SIG-M5 (cell line): ENCODE results near the gene COMMD1.
"Not testable (repeated sequence)": the region's sequence is repeated elsewhere in the genome, so short reads cannot be mapped to it uniquely, and the experiment has no call there.

Experiments
- DNase-seq: peaks from one replicate; lab custom pipeline; 2025; lab: John Stamatoyannopoulos, UW

COMMD1 gene

DNA sequence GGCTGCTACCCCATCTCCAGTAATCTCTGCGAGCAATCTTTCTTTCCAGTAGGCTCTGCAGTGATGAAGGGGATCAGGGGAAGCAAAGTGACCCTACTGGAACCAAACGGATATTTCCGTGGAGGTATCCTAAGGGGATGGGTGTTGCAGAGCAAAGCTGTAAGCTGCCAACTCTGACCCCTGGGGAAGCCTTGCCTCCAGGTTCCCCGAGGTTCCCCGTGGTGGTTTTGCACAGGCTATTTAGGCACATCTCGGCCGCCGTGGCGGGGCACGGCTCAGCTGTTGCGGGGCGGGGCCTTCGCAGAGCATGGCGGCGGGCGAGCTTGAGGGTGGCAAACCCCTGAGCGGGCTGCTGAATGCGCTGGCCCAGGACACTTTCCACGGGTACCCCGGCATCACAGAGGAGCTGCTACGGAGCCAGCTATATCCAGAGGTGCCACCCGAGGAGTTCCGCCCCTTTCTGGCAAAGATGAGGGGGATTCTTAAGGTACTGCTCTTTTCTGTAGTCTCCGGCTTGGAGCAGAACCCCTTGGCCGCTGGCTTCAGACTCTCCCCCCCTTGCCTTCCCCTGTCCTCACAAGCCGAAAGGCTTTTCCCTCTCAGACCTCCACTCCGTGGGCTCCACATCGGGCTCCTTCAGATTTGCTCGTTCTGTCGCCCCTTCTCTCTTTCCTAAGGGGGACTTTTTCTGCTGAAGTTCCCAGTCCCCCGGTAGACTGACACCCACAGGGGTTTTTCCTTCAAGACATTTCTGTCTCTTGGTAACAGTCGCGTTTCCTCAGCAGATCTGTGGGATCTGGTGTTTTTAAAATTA lies at the start of gene COMMD1:
Gene COMMD1 (plus strand): TSS at position 303 of the 814 bp plus-strand sequence. CDS start 5 bp downstream, at position 308.
- no peak for DNase-seq

DNA sequence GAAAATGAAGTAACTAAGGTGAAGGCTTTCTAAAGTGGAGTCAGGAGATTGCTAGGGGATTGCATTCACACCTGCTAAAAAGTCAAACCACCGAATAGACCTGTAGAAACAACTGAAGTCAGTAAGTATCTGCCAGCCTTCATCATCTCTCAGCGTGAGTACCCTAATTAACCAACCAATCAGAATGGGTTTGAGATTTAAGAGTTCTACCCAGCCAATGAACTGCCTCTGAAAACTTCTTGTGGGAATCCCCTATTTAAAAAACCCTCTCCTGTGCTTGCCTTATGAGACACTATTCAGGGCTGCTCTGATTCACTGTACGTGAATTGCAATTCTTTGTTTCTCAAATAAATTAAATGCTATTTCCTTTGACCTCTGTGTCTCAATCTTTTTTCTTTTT lies 48.2 kb upstream of the COMMD1 start:
- no peak for DNase-seq

DNA sequence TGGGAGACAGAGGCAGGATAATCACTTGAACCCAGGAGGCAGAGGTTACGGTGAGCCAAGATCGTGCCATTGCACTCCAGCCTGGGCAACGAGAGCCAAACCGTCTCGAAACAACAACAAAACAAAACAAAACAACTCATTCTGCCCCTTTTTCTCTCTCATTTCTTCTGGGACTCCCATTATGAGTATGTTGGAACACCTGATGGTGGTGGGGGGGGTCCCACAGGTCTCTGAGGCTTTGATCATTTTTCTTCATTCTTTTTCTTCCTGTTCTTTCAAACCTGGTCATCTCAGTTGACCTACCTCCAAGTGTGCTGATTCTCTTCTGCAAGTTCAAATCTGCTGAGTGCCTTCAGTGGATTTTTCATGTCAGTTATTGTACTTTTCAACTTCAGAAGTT lies 43.4 kb upstream of the COMMD1 start:
- no peak for DNase-seq

DNA sequence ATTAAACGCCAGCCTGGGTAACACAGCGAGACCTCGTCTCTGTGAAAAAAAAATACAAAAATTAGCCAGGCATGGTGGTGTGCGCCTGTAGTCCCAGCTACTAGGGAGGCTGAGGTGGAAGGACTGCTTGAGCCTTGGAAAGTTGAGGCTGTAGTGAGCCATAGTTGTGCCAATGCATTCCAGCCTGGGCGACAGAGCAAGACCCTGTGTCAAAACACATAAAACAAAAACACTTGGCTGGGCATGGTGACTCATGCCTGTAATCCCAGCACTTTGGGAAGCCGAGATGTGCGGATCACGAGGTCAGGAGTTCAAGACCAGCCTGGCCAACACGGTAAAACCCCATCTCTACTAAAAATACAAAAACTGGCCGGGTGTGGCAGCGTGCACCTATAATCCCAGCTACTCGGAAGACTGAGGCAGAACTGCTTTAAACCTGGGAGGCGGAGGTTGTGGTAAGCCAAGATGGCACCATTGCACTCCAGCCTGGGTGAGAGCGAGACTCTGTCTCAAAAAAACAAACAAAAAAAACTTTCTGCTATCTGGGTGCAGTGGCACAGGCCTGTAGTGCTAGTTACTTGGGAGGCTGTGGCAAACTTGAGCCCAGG lies 38.9 kb upstream of the COMMD1 start:
- not testable (repeated sequence) for DNase-seq

DNA sequence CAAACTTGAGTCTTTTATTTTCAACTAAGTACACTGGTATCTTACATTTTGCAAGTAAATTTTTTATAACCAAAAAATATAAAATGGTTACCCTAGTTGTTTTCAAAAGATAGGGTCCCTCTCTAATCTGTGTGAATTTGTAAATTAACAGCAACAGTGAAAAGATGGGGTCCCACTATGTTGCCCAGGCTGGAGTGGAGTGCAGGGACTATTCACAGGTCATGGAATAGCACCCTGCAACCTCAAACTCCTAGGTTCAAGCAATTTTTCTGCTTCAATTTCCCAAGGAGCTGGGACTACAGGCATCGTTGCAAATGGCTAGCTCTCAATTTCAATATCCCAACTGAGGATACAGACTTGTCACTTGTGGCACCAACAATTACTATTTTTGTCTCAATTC lies 29.1 kb upstream of the COMMD1 start:
- DNase-seq = no peak

DNA sequence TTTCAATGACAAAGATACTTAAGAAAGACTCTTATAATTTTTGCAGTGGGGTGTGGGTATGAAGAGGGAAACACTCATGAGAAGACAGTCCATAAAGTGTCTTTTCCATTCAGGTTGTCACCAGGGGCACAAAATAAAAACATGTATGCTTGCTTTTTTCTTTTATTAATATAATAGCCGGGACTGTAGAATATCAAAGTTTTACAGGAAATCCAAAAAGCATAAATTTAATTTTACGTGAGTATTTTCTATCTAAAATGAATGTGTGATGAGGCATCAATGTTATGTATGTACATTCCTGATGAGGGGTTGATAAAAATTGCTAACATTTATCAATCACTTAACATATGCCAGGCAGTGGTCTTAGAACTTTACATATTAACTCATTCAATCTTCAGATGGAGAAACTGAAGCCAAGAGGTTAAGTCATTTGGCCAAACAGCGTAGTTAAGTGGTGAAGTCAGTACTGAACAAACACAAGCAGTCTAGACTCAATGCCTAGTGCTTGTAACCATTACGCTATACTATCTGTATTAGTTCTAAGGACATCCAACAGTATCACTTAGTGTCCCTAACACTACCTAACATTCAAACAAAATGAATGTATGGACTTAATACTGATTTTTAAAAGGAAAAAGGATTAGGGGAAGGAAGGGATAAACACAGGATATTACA lies 27.8 kb upstream of the COMMD1 start:
- DNase-seq = no peak

DNA sequence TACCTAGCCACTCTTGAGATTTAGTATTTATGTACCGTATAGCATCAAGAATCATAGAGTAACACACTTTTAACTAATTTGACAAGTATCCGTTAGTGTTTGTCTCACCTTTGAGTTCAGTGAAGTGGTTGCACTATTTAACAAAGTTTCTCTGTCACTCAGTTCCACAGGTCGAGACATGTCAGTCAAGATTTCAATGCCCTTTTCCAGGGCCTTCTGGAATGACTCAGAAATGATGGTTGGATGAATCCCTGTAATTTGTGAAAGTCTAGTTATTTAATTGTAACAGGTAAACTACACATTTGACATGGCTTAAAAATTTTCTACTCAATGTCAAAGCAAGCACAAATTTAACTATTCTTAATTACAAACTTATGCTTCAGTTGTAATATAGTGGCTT lies 26.7 kb upstream of the COMMD1 start:
- no peak for DNase-seq

DNA sequence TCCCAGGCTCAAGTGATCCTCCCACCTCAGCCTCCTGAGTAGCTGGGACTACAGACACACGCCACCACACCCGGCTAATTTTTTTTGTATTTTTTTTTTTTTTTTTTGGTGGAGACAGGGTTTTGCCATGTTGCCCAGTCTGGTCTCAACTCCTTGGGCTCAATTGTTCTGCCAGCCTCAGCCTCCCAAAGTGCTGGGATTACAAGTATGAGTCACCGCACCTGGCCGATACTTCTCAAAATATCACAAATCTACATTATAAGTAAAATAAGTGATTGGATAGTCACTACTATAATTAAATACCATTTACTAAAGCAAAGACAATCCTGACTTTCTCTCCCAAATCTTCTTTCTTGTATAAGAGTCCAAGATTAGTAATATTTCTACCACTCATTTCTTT lies 26.1 kb upstream of the COMMD1 start:
- not testable (repeated sequence) for DNase-seq

DNA sequence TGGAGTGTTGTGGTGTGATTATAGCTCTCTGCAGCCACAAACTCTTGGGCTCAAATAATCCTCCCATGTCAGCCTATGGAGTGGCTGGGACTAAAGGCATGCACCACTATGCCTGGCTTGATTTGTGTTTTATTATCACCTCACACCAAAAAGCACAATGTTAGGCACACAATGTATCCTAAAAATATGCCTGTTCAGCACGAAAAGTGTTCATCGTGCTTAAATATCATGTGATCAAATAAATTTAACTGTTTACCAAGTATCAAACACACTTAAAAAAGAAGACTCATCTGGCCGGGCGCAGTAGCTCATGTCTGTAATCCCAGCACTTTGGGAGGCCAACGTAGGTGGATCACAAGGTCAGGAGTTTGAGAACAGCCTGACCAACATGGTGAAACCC lies 22.6 kb upstream of the COMMD1 start:
- no peak for DNase-seq

DNA sequence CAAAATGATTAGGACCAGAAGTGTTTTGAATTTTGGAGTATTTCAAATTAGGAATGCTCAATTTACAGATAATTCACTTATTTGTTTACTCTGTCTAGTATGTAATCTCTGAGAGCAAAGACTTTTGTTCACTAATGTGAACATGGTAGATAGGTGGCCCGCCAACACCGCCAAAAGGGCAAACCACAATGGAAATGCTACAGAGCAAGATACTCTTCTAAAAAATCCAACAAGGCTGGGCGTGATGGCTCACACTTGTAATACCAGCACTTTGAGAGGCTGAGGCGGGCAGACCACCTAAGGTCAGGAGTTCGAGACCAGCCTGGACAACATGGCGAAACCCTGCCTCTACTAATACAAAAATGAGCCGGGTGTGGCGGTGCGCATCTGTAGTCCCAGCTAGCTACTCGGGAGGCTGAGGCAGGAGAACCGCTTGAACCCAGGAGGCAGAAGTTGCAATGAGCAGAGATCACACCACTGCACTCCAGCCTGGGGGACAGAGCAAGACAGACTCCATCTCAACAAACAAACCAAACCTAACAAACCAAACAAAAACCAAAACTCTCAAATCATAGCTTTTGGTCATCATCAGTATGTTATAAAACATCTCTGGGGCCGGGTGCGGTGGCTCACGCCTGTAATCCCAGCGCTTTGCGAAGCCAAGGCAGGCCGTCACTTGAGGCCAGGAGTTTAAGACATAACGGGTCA lies 19.4 kb upstream of the COMMD1 start:
- no peak for DNase-seq

DNA sequence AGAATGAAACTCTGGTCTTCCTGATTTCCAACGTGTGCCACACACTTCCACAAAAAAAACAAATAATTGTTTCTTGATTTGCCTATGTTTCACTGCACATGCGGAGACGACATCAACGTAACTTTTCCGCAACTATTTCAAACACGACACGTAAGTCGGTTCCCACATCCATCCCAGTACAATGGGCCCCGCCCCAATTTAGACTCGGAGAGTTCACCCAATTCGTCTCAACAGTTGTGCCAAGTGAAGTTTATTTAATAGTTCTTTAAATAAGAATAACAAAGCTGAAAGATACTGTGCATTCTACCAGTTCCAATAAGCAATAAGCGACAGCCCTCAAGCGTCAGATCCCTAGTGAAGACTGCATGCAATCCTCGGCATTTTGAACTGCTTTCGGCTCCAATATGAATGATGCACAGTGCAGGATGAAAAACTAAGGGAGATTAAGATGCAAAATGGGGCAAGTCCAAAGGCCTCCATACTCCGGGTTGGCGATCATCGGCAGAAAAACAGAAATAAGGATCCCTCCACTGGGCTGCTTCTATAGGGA lies 17.7 kb upstream of the COMMD1 start:
- no peak for DNase-seq

DNA sequence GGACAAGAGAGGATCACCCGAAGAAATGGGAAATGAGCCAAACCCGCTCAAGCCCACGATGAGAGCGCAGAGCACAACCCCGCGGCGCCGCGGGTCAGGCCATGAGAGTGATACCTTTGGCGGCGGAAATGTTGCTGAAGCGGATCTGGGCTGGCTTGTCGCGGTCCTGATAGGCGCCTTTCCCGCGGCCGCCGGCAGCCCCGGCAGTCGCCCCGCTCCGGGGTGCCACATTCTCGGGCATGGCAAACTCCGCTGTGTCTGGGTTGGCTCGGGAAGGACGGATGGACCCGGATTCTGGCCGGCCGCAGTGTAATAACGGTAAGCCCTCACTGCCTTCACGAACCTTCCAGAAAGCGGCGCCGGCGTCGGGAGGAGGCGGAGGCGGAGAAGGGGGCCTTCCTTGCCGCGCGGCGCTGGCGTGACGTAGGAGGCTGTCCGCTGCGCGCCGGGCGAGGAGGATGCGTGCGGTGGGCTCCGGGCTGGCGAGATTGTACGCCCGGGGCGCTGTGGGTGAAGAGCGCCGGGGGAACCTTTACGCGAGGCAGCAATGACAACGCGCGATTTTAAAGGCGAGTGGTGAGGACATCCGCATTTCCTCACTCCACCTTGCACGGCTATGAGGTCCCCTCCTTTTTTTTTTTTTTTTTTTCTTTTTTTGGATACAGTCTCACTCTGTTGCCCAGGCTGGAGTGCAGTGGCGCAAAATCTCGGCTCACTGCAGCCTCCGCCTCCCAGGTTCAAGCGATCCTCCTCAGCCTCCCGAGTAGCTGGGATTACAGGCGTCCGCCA lies 17.0 kb upstream of the COMMD1 start, which contains the start of gene CCT4:
Gene CCT4 (minus strand): TSS at position 390 of the 789 bp plus-strand sequence. CDS start 149 bp downstream, at position 241.
- peak; percentile 74 for DNase-seq

DNA sequence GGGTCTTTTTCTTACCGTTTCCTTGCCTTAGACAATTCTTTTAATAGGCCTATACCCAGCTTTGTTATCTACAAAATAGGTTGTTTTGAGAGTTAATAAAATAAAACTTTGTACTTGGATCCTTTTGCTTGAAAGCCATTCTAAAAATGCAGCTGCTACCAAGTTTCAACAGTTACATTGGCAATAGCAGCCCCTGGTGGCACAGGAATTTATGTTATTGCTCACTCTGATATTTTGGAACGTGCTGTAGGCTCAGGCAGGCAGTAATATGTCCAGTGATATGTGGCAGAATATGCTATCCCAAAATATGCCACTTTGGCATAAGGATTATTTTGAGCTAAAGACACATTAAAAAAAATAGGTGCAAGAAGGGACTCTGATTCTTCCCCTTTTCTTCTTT lies 6.7 kb upstream of the COMMD1 start:
- DNase-seq = no peak

DNA sequence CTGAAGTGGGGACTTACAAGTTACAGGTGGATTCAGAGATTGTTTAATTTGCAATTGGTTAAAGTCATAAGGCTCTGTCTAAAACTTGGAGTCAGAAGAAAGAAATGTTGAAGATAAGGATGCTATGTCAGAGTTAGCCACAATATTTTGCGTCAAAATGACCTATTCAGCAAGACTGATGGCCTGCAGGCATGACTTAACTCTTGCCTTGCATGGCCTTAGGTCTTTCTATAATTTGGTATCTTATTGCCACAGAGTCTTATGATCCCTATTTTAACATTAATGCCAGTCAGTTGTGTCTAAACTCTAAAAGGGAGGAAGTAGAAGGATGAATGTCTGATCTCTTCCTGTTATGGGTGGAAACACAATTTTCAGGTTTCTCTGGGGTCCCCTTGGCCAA lies 5.2 kb upstream of the COMMD1 start:
- no peak for DNase-seq

DNA sequence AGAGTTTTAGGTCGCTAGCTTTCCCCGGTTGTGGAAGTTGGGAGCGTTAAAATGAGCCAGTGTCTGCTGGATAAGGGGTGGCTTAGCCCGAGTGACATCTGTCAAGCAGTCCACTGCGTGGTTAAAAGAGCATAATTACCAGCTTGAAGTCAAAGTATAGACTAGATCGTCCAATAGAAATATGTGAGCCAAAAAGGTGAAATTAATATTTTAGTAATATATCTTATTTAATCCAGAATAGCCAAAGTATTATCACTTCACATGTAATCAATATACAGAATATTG lies 654 bp downstream of the COMMD1 start:
- no peak for DNase-seq

DNA sequence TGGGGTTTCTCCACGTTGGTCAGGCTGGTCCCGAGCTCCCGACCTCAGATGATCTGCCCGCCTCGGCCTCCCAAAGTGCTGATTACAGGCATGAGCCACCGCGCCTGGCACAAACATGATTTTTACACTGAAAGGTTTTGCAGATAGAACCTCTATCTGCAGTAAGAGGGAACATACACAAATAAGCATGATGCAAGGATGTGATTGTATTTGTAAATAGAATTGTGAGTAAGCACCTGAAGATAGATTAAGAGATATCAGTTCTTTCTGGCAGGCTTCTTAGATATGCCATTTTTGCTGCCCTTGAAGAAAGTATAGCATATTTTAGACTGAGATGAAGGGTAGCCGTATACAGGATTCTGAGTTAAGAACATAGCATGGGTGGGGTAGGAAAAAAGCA lies 3.6 kb downstream of the COMMD1 start:
- no peak for DNase-seq

DNA sequence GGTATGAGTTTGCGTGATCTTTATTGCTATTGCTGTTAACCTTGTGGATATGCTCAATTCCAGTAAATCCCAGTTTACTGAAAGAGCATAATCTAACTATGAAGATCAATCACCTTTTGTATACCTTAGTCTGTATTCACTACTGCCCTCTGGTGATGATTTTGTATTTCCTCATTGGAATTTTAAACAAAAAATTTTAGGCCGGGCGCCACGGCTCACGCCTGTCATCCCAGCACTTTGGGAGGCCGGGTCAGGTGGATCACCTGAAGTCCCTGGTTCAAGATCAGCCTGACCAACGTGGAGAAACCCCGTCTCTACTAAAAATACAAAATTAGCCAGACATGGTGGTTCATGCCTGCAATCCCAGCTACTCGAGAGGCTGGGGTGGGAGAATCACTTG lies 5.1 kb downstream of the COMMD1 start:
- no peak for DNase-seq

DNA sequence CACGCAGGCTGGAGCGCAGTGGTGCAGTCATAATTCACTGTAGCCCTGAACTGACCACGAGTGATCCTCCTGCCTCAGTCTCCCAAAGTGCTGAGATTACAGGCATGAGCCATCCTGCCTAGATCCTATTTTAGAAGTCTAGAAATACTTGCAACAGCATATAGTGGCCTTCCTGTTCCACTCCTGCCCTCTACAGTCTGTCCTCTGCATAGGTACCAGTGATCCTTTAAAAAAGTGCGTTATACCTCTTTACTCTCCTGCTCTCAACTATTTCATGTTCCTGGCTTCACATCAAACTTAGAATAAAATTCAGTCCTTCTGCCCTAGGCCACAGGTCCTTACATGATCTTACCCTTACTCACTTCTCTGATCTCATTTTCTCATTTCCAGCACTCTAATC lies 6.0 kb downstream of the COMMD1 start:
- no peak for DNase-seq

DNA sequence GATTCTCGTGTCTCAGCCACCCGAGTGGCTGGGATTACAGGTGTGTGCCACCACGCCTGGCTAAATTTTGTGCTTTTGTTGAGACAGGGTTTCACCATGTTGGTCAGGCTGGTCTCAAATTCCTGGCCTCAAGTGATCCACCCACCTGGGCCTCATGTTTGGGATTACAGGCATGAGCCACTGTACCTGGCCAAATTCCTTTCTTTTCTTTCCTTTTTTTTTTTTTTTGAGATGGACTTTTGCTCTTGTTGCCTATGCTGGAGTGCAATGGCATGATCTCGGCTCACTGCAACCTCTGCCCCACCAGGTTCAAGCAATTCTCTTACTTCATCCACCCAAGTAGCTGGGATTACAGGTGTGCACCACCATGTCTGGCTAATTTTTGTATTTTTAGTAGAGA lies 9.3 kb downstream of the COMMD1 start:
- DNase-seq = not testable (repeated sequence)

DNA sequence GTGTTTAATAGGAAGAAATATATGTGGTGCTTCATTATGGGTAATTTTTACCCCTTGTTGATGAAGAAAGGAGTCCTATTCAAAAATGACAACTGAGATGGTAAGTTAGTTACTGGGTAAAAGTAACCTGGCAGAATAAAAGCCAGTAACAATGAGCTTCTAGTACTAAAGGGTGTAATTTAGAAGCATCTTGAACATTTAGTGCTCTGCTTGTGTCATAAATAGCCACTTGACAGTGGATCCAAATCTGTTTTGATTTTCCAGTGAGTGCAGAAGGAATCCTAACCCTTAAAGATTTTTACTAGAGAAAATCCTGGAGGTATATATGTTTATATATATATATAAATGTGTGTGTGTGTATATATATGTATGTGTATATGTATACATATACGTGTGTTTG lies 15.1 kb downstream of the COMMD1 start:
- no peak for DNase-seq

DNA sequence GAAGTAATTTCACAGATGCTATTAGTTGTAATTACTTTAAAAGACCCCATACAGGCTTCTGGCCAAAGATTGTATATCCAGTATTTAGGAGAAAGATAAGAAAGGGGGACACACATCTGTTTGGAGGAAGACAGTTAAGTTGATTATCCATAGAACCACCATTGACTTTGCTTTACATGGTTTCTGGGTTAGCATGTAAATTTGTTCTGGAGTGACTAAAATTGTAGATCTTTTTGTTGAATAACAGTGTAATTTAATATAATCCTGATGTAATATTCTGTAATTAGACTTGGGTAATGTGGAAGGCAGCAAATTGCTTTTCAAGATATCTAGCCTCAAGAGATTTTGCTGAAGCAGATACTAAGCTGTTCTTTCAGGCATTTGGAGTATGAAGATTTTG lies 17.2 kb downstream of the COMMD1 start:
- DNase-seq = no peak
